Mesodermal cell (in vitro differentiated cells): ENCODE measurements around the gene ITGB3.
"Not testable (repeated sequence)": the region's sequence is repeated elsewhere in the genome, so short reads cannot be mapped to it uniquely, and the experiment has no call there.

Experiments used
- H3K27ac ChIP-seq: 2 replicates; pipeline ENCODE4 v1.7.0; 2013; ENCODE audit warnings: mild to moderate bottlenecking, low read depth, low read length, moderate library complexity; ENCODE audit not compliant: severe bottlenecking
- H3K36me3 ChIP-seq: 2 replicates; pipeline ENCODE4 v1.7.1; 2013; ENCODE audit warnings: mild to moderate bottlenecking, low read length, moderate library complexity; ENCODE audit not compliant: control insufficient read depth, insufficient read depth
- H3K4me1 ChIP-seq: one replicate; pipeline ENCODE4 v1.7.1; 2013; ENCODE audit warnings: mild to moderate bottlenecking, low read length; ENCODE audit not compliant: insufficient read depth, control insufficient read depth, poor library complexity, severe bottlenecking
- H3K4me3 ChIP-seq: 2 replicates; pipeline ENCODE4 v1.7.0; 2013; ENCODE audit warnings: low read length, control low read depth, mild to moderate bottlenecking; ENCODE audit not compliant: insufficient read depth, poor library complexity, severe bottlenecking; ENCODE audit errors: extremely low read depth
- H3K9me3 ChIP-seq: 2 replicates; pipeline ENCODE4 v1.7.1; 2013; ENCODE audit warnings: mild to moderate bottlenecking, low read length, moderate library complexity; ENCODE audit not compliant: control insufficient read depth
- WGBS, 2 experiments: methylation state at CpG; one replicate each; pipeline ENCODE4 v1.1.5; 2013; ENCODE audit warnings: missing lambda C conversion rate in 2 of 2; ENCODE audit not compliant: insufficient coverage in 2 of 2; 5-methylcytosine and 5-hydroxymethylcytosine counted together

Gene ITGB3

GRCh38 chr17:47265983-47266541 lies 12.4 kb downstream of the ITGB3 start:
- Histone ChIP-seq H3K36me3 (no peaks in the 10 kb centered on the region), H3K9me3 (peaks cover 10% of the 10 kb centered on the region), H3K4me3 (no peak overlapping the region), H3K27ac (no peak overlapping the region), H3K4me1 (peaks cover 17% of the 10 kb centered on the region)
- 94 to 96% methylated on average over 2 of the region's 2 CpGs for WGBS, 2 experiments

- peaks cover 10% of the 10 kb centered on the region for H3K9me3 ChIP-seq
- no peak overlapping the region for H3K4me3 ChIP-seq
- WGBS, 2 experiments, result 85 to 86% methylated on average over 6 of the region's 6 CpGs
- peak overlapping the region; percentile 79 for H3K27ac ChIP-seq
- H3K4me1 ChIP-seq, result peaks cover 17% of the 10 kb centered on the region
- H3K36me3 ChIP-seq, result no peaks in the 10 kb centered on the region
These were observed 13.2 kb downstream of the ITGB3 start for GRCh38 chr17:47266782-47267181.

GRCh38 chr17:47267354-47267828 lies 13.8 kb downstream of the ITGB3 start:
- H3K4me3 ChIP-seq, result no peak overlapping the region
- no peaks in the 10 kb centered on the region for H3K36me3 ChIP-seq
- peak overlapping the region; percentile 79 for H3K27ac ChIP-seq
- peaks cover 17% of the 10 kb centered on the region for H3K4me1 ChIP-seq
- 29% methylated on average over 1 of the region's 1 CpG; no CpG with 5 or more reads in 1 of the 2 experiments for WGBS, 2 experiments
- H3K9me3 ChIP-seq, result peaks cover 10% of the 10 kb centered on the region

- peaks cover 17% of the 10 kb centered on the region for H3K4me1 ChIP-seq
- peaks cover 10% of the 10 kb centered on the region for H3K9me3 ChIP-seq
- WGBS, 2 experiments, result 87 to 97% methylated on average over 3 of the region's 3 CpGs
- not testable (repeated sequence) for H3K4me3 ChIP-seq, H3K27ac ChIP-seq, H3K36me3 ChIP-seq
These were observed 15.3 kb downstream of the ITGB3 start for GRCh38 chr17:47268964-47269363.

GRCh38 chr17:47269561-47270280 lies 16.1 kb downstream of the ITGB3 start:
- not testable (repeated sequence) for H3K4me3 ChIP-seq, H3K27ac ChIP-seq, H3K36me3 ChIP-seq
- Histone ChIP-seq H3K4me1 (peaks cover 17% of the 10 kb centered on the region), H3K9me3 (peaks cover 10% of the 10 kb centered on the region)

- Histone ChIP-seq H3K4me1 (peaks cover 28% of the 10 kb centered on the region), H3K4me3 (no peak overlapping the region), H3K36me3 (no peaks in the 10 kb centered on the region), H3K9me3 (peaks cover 10% of the 10 kb centered on the region), H3K27ac (no peak overlapping the region)
- 100% methylated on average over 1 of the region's 2 CpGs; no CpG with 5 or more reads in 1 of the 2 experiments for WGBS, 2 experiments
These were observed 17.5 kb downstream of the ITGB3 start for GRCh38 chr17:47270946-47271705.

GRCh38 chr17:47272491-47272890 lies 18.9 kb downstream of the ITGB3 start:
- Histone ChIP-seq H3K27ac (no peak overlapping the region), H3K9me3 (peaks cover 10% of the 10 kb centered on the region), H3K4me3 (no peak overlapping the region), H3K4me1 (peaks cover 18% of the 10 kb centered on the region), H3K36me3 (no peaks in the 10 kb centered on the region)
- 89% methylated on average over 1 of the region's 1 CpG; no CpG with 5 or more reads in 1 of the 2 experiments for WGBS, 2 experiments

GRCh38 chr17:47273245-47273644 lies 19.6 kb downstream of the ITGB3 start:
- Histone ChIP-seq H3K4me3 (no peak overlapping the region), H3K27ac (no peak overlapping the region), H3K9me3 (peaks cover 9% of the 10 kb centered on the region), H3K4me1 (peaks cover 15% of the 10 kb centered on the region), H3K36me3 (no peaks in the 10 kb centered on the region)
- 100% methylated on average over 2 of the region's 2 CpGs for WGBS, 2 experiments

GRCh38 chr17:47274319-47275069 lies 20.9 kb downstream of the ITGB3 start:
- H3K4me3 ChIP-seq, result no peak overlapping the region
- no peaks in the 10 kb centered on the region for H3K36me3 ChIP-seq
- H3K9me3 ChIP-seq, result no peaks in the 10 kb centered on the region
- WGBS, 2 experiments, result 75 to 87% methylated on average over 5 of the region's 5 CpGs
- H3K27ac ChIP-seq, result no peak overlapping the region
- H3K4me1 ChIP-seq, result peaks cover 21% of the 10 kb centered on the region

- no peaks in the 10 kb centered on the region for H3K9me3 ChIP-seq
- H3K36me3 ChIP-seq, result no peaks in the 10 kb centered on the region
- peaks cover 29% of the 10 kb centered on the region for H3K4me1 ChIP-seq
- H3K27ac ChIP-seq, result peak overlapping the region; percentile 66
- 5 to 12% methylated on average over 4 to 8 of the region's 13 CpGs for WGBS, 2 experiments
- H3K4me3 ChIP-seq, result no peak overlapping the region
These were observed 21.8 kb downstream of the ITGB3 start for GRCh38 chr17:47275245-47275984.
